PFSK-1 (cell line): Measurements from ENCODE around the gene ACTN1.

Experiments
- FOXP2 ChIP-seq: optimal IDR thresholded peaks from 2 replicates; pipeline ENCODE3; 2011; ENCODE audit warnings: borderline replicate concordance, control low read depth, inconsistent platforms; ENCODE audit not compliant: insufficient read depth; ENCODE audit errors: extremely low read length, extremely low read depth
- POLR2AphosphoS5 ChIP-seq: IDR thresholded peaks from 2 replicates; pipeline ENCODE4 v1.6.1; 2012; ENCODE audit warnings: low read depth, mild to moderate bottlenecking, control low read depth, low read length, moderate library complexity
- REST ChIP-seq, 2 experiments: IDR thresholded peaks; 2 replicates each; pipeline versions ENCODE4 v1.6.1 to v1.8.0; 2011 to 2012; ENCODE audit warnings: low read depth in 2 of 2, low read length in 2 of 2, control low read depth in 1 of 2, inconsistent platforms in 1 of 2, mild to moderate bottlenecking in 1 of 2, moderate library complexity in 1 of 2; ENCODE audit not compliant: insufficient read depth in 1 of 2

GRCh38 chr14:69002069-69002468 is 23.0 kb upstream of the ACTN1 start:
- TF ChIP-seq FOXP2 (peak; percentile 26), REST (IDR thresholded peaks at IDR 0.05; ENCODE audit: insufficient read depth in 1 of 2, low read depth in 2 of 2, low read length in 2 of 2) (no peak), POLR2AphosphoS5 (no peak)
